ENCODE measurements around the gene TDRD9. TPM values are rescaled to one million over a fixed set of nuclear protein-coding genes. Genes with fewer than 3 reads are reported as not detected.

TDRD9 gene
- total RNA-seq, 2 experiments from 2014 or later: 1.2 to 1.6 TPM

GRCh38 chr14:103898204-103898603 is 30.1 kb upstream of the TDRD9 start:
- no peak for TF ChIP-seq CTCF (IDR thresholded peaks at IDR 0.05)
- POLR2A ChIA-PET: interaction anchor here (1.0 kb wide), 1 partner anchor 159 kb away, joined by 3 read pairs; no protein-coding TSS in a partner anchor
- Mint-ChIP-seq H3K27me3 (no peaks in the 10 kb centered on the region), H3K4me1 (ENCODE audit: low read depth) (peaks cover 5% of the 10 kb centered on the region), H3K27ac (no peak overlapping the region), H3K4me3 (no peak overlapping the region), H3K9me3 (no peaks in the 10 kb centered on the region), H3K36me3 (ENCODE audit: low read depth) (no peaks in the 10 kb centered on the region)
- CTCF ChIA-PET: interaction anchor here (1.2 kb wide), 1 partner anchor 11 kb away, joined by 3 read pairs; no protein-coding TSS in a partner anchor
- intact Hi-C loops (cut with micrococcal nuclease): no loop called here
- ATAC-seq (no peak), DNase-seq (no peak)

- TF ChIP-seq CTCF (IDR thresholded peaks at IDR 0.05): no peak
- POLR2A ChIA-PET: interaction anchor here (0.6 to 1.0 kb wide), 2 partner anchors 87 to 160 kb away, joined by 3 read pairs; no protein-coding TSS in a partner anchor
- intact Hi-C loops (cut with micrococcal nuclease): no loop called here
- H3K36me3 Mint-ChIP-seq (ENCODE audit: low read depth): no peaks in the 10 kb centered on the region
- H3K27ac Mint-ChIP-seq: no peak overlapping the region
- no peak overlapping the region for H3K4me3 Mint-ChIP-seq
- ATAC-seq (no peak), DNase-seq (no peak)
- CTCF ChIA-PET: interaction anchor here (3.1 kb wide), 1 partner anchor 20 kb away, joined by 34 read pairs; no protein-coding TSS in a partner anchor
- H3K4me1 Mint-ChIP-seq (ENCODE audit: low read depth): peaks cover 5% of the 10 kb centered on the region
- no peaks in the 10 kb centered on the region for H3K9me3 Mint-ChIP-seq
- H3K27me3 Mint-ChIP-seq: no peaks in the 10 kb centered on the region
These were observed 29.5 kb upstream of the TDRD9 start for GRCh38 chr14:103898711-103899110.

GRCh38 chr14:103899316-103899715 is 28.9 kb upstream of the TDRD9 start:
- CTCF ChIA-PET: interaction anchor here (1.7 to 3.1 kb wide), 5 partner anchors 11 to 139 kb away, joined by 5 to 57 read pairs (median 24); no protein-coding TSS in a partner anchor
- Mint-ChIP-seq H3K4me1 (ENCODE audit: low read depth) (peaks cover 5% of the 10 kb centered on the region), H3K9me3 (no peaks in the 10 kb centered on the region), H3K4me3 (no peak overlapping the region), H3K36me3 (ENCODE audit: low read depth) (no peaks in the 10 kb centered on the region), H3K27me3 (no peaks in the 10 kb centered on the region), H3K27ac (no peak overlapping the region)
- POLR2A ChIA-PET: interaction anchor here (0.6 kb wide), 1 partner anchor 87 kb away, joined by 3 read pairs; no protein-coding TSS in a partner anchor
- TF ChIP-seq CTCF (IDR thresholded peaks at IDR 0.05): no peak
- DNase-seq (no peak), ATAC-seq (no peak)
- intact Hi-C loops (cut with micrococcal nuclease): no loop called here

- intact Hi-C loops (cut with micrococcal nuclease): no loop called here
- no peak for ATAC-seq
- Mint-ChIP-seq H3K36me3 (ENCODE audit: low read depth) (no peaks in the 10 kb centered on the region), H3K4me3 (no peak overlapping the region), H3K9me3 (no peaks in the 10 kb centered on the region), H3K27me3 (no peaks in the 10 kb centered on the region), H3K4me1 (ENCODE audit: low read depth) (peaks cover 5% of the 10 kb centered on the region), H3K27ac (no peak overlapping the region)
- no peak for TF ChIP-seq CTCF (IDR thresholded peaks at IDR 0.05)
- CTCF ChIA-PET: interaction anchor here (1.1 to 4.0 kb wide), 16 partner anchors 11 to 140 kb away, joined by 4 to 59 read pairs (median 7); a partner anchor contains a TSS
- POLR2A ChIA-PET: interaction anchor here (0.6 to 0.8 kb wide), 3 partner anchors 20 to 1019 kb away, joined by 3 read pairs; no protein-coding TSS in a partner anchor
- DNase-seq: no peak
These were observed 28.4 kb upstream of the TDRD9 start for GRCh38 chr14:103899833-103900232.

- Mint-ChIP-seq H3K36me3 (ENCODE audit: low read depth) (no peaks in the 10 kb centered on the region), H3K27me3 (no peaks in the 10 kb centered on the region), H3K9me3 (no peaks in the 10 kb centered on the region), H3K4me3 (no peak overlapping the region), H3K4me1 (ENCODE audit: low read depth) (peaks cover 21% of the 10 kb centered on the region), H3K27ac (no peak overlapping the region)
- CTCF ChIA-PET: interaction anchor here (0.7 to 1.6 kb wide), 6 partner anchors 14 to 96 kb away, joined by 3 to 8 read pairs (median 3); a partner anchor contains a TSS
- no peak for ATAC-seq
- no peak for TF ChIP-seq CTCF (IDR thresholded peaks at IDR 0.05)
- POLR2A ChIA-PET: no interaction called here
- no peak for DNase-seq
- intact Hi-C loops (cut with micrococcal nuclease): no loop called here
These were observed 23.7 kb upstream of the TDRD9 start for GRCh38 chr14:103904493-103905107.

Data from activated CD8-positive, alpha-beta T cell treated with anti-CD3 and anti-CD28 coated beads for 36 hours (primary cell).